Measurements from ENCODE around the gene FAAH.

Gene FAAH

DNA sequence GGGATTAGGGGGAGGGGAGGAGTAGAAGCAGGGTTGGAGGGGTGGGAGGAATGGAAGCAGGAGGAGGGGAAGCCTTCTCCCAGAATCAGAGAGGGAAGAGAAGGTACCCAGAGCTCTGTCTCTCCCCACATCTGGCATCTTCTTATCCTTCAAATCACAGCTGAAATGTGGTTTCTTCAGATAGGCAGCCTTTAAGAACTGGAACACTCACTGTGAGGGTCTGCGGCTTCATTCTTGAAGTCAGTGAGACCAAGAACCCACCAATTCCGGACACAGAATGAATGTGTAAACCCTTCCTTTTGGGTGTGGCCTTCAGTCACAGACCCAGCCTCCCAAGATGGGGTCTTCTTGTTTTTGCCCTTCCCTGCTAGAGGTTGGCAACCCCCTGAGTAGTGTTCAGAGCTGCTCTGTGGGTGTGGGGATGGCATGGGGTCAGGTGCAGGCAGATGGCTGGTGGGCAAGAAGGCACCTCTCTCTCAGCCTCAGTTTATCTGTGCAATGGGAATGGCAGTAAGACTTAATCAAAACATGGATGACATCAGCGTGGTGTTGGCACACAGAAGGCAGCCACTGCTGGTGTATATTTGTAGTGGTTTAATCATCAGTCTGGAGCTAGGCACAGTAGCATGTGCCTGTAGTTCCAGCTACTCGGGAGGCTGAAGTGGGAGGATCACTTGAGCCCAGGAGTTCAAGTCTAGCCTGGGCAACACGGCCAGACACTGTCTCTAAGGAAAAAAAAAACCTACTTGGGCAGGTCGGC, 7.2 kb downstream of the FAAH start:
- FAIRE-seq = no peak

GRCh38 chr1:46401964-46402626, 8.0 kb downstream of the FAAH start:
- no peak for FAIRE-seq

DNA sequence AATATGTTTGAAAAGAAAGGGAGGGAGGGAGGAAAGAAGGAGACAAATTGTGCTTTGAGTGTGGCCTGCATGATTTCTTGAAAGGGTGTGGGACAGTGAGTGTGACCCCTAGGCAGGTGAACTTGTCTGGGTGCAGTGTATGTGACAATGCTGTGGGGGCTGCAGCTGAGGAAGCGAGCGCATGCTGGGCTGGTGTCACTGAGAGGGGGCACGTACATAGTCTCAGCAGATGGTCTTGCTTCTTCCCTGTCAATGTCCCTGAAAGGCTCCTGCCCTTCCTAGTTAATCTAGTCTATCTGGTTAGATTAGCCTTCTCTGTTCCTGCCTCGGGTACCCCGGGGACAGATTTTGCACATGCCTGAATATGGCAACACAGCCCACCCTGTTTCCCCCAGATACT, 9.8 kb downstream of the FAAH start:
- FAIRE-seq = no peak

- FAIRE-seq = no peak
Measured at GRCh38 chr1:46404482-46405196, 10.5 kb downstream of the FAAH start.

DNA sequence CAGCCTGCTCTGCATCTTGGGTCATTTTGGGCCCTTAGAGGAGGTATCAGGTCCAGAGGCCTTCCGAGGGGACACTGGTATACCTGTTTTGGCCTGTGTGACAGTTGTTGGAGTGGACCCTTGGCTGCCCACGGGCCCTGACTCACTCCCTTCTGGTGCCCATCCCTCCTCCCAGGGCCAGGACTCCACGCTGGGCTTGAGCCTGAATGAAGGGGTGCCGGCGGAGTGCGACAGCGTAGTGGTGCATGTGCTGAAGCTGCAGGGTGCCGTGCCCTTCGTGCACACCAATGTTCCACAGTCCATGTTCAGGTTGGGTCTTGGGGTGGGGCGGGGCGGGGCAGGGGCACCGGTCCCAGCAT, 11.1 kb downstream of the FAAH start:
- FAIRE-seq = no peak

- FAIRE-seq = no peak
Measured at GRCh38 chr1:46405724-46406123, 11.6 kb downstream of the FAAH start.

DNA sequence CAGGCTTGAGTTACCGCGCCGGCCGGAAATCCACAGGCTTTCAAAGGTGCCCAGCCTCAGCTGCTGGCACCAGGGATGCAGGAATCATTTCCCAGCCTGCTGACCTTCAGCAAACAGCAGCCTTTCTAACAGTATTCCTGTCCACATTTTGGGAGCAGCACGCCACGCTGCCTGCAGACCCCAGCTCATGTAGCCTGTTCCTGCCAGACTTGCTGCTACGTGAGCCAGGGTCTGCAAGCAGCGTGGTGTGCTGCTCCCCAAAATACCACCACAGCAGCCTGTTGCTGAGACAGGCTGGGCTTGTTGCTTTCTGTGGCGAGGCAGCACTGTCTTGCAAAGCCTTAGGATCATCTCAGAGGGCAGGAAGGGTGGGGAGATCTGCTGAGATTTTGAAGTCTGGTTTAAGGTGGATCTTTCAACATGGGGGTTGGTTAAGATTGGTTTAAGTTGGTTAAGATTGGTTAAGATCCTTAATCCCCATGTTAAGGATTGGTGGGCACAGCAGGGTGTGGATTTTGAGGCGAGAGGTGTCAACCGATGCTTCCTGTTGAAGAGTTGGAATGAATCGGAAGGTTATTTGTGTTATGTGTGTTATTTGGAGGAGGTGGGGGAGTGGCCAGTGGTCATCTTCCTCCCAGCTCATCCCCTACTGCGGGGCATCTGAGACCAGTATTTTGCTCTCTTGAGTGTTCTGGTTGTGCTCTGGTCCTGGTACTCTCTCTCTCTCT, 12.9 kb downstream of the FAAH start:
- no peak for FAIRE-seq

GRCh38 chr1:46407636-46408035, 13.5 kb downstream of the FAAH start:
- FAIRE-seq = no peak

GRCh38 chr1:46408356-46409062, 14.4 kb downstream of the FAAH start:
- no peak for FAIRE-seq

DNA sequence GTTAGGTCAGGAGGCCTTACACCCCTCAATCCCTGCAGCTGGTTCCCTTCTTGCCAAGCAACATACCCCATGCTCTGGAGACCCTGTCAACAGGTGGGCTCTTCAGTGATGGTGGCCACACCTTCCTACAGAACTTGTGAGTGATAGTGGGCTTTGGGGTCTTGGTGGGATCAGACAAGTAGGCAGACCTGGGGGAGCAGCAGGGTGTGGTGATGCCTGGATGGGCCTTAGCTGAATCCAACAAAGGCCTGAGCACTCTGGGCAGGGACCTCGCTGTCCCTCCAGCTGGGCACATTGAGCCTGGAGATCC, 14.9 kb downstream of the FAAH start:
- FAIRE-seq = no peak

DNA sequence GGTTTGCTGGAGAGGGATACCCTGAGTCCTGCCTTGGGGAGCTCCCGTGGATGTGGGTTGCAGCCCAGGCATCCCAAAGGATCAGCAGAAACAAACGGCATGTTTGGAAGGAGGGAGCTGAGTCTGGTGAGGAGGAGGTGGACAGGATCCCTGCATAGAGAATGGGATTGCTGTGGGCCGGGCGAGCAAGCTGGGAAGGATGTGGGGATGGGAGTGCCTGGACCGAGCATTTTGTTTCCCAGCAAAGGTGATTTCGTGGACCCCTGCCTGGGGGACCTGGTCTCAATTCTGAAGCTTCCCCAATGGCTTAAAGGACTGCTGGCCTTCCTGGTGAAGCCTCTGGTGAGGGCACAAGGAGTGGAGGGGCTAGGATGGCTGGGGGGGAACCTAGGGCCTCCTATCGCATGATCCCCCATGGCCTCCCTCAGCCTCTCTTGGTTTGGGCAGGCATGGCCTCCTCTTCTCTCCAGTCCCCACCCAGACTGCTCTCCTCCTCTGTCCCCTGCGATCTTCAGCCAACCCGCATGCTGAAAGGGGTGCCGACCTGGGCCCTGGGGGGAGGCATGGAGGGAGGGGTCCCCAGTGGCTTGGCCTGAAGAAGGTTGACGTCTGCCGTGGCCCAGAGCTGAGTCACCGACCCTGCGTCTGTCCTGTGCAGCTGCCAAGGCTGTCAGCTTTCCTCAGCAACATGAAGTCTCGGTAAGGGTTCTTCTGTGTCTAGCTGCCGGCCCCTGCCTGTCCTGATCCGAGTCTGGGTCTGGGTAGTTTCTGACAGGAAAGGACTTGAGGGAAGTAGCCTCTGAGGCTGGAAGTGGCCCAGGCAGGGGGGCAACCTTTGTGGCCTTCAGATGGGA, 16.3 kb downstream of the FAAH start:
- FAIRE-seq = no peak

DNA sequence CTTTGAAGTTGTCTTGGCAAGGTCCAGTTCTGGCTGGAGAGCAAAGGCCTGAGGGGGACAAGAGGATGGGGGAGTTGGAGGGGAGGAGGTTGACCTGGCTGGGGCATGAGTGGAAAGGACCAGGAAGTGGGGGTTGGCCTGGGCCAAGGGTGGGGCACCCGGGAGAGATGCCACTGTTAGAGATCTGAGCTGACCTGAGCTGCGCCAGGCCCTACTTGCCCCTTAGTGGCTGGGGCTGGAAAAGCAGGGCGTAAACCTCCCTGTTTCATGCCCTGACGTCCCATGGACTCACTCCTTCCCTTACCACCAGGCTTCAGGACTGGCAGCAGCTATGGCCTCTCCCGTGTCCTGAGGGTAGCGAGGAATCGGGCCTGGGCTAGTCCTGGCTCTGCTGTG, 16.9 kb downstream of the FAAH start:
- no peak for FAIRE-seq

GRCh38 chr1:46411601-46412341, 17.7 kb downstream of the FAAH start:
- FAIRE-seq = no peak

GRCh38 chr1:46412893-46413595, 18.9 kb downstream of the FAAH start:
- FAIRE-seq = no peak

GRCh38 chr1:46413596-46413985, 19.5 kb downstream of the FAAH start:
- FAIRE-seq = no peak

DNA sequence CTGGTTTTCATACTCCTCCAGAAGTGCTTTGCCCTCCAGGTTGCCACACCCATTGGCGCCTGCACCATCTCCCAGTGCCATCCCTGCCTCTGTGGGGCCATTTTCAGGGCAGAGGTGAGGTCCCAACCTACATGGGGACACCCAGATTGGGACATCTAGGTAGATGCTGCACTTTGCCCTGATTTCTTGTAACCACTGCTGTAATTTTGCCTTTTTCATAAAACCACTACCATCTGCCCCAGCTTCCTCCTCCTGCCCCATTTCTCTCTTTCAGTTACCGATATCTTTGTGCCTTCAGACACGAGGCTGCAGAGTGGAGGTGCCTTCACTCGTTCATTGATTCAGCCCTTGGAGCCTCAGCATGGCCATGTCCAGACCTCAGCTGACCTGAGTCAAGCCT, 21.4 kb downstream of the FAAH start:
- FAIRE-seq = no peak

- FAIRE-seq = no peak
Measured at GRCh38 chr1:46418976-46419375, 24.9 kb downstream of the FAAH start.

- FAIRE-seq = no peak
Measured at GRCh38 chr1:46420533-46420915, 26.4 kb downstream of the FAAH start.

- no peak for FAIRE-seq
Measured at GRCh38 chr1:46421739-46422138, 27.6 kb downstream of the FAAH start.

- no peak for FAIRE-seq
Measured at GRCh38 chr1:46422261-46422871, 28.2 kb downstream of the FAAH start.

Measured in G401.6 (cell line).